ENCODE data around the gene GRID1. TPM values are rescaled to one million over a fixed set of nuclear protein-coding genes. Genes with fewer than 3 reads are reported as not detected.

Gene GRID1
- 1 to 10 TPM in 4 of 5 donors, under 1 TPM in 1; 0.54 to 1.5 (median 1.1) TPM for polyA plus RNA-seq (ENCODE audit: insufficient read depth in 1 of 5, insufficient read length in 5 of 5, low replicate concordance in 1 of 5)
- long read RNA-seq, donor 1, result 0 reads
- long read RNA-seq, donor 2, result 0 reads
- long read RNA-seq, donor 3, result 0 reads
- long read RNA-seq, donor 4, result 0 reads
- long read RNA-seq, donor 5, result 0 reads
- long read RNA-seq, donor 6, result 0 reads
- long read RNA-seq, donor 7, result 0 reads
- long read RNA-seq, donor 8, result 0 reads

DNA sequence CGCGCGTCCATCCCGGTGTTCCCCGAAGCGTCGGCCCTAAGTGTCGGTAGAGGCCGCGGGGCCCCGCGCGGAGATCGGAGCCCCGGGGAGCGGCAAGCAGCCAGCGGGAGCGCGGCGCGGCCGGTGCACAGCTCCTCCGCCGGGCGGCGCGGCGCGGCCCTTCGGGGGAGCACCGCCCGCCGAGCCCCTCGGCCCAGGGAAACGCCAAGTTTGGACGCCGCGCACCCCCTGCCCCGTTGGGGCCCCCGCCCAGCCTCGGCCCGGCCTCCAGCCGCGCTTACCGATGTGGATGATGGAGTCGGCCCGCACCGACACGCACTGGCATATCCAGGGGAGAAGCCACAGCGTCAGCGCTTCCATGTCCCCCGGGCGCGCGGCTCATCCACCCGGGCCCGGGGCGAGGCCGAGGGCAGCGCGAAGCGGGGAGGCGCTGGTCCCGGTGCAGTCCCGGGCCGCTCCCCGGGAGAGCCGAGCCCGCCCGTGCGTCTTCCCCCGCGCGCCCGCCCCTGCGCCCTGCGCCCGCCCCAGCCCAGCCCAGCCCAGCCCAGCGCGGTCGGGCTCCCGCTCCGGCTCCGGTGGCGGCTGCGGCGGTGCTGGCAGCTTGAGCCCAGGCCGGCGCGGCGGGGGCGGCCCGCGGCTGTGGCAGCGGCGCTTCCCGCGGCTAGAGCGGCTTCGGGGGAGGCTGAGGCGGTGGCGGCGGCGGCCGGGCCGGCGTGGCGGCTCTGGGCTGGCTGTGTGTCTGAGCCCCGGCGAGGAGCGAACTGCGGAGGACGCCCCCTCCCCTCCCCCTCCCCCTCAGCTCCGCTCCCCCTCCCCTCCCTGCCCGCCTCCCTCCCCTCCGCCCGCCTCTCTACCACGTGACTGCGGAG lies at the start of gene GRID1:
Gene GRID1, minus strand, starts transcription at position 763 of the 869 bp plus-strand sequence.
- no peak for DNase-seq

DNA sequence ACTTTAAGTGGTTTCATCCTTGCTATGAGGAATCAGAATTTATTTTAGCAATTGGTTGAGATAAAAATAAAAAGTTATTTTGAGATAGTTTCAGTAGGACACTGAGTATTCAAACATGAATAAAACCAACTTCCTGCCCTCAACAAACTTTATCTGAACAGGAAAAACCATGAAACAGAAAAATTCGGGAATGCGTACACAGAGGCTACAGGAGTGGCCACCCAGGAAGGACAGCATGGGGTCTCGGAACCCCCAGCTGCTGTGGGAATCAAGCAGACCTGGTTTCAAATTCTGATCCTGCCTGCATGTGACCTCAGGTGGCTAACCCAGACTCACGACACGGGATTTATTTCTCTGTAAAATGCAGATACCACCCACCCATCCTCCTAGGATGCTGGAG lies 49.0 kb upstream of the GRID1 start:
- no peak for DNase-seq

DNA sequence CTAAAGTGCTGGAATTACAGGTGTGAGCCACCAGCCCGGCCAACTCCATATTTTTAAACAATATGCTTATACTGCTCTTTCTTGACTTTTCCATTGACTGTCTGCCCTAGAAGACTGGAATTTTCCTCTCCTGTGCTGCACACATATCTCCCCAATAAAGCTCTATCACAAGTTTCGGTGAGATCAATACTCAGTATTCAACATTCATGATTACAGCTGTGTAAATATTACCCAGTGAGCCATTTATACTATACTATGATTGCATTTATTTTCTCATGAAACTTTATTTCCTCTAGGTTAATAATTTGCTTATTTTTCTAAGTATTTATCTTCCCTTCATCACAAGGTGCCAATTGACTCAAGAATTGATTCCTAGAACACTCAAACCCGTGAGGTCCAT lies 48.5 kb upstream of the GRID1 start:
- DNase-seq, result no peak

- DNase-seq, result no peak
These were observed 46.6 kb upstream of the GRID1 start for GRCh38 chr10:86413046-86413728.

DNA sequence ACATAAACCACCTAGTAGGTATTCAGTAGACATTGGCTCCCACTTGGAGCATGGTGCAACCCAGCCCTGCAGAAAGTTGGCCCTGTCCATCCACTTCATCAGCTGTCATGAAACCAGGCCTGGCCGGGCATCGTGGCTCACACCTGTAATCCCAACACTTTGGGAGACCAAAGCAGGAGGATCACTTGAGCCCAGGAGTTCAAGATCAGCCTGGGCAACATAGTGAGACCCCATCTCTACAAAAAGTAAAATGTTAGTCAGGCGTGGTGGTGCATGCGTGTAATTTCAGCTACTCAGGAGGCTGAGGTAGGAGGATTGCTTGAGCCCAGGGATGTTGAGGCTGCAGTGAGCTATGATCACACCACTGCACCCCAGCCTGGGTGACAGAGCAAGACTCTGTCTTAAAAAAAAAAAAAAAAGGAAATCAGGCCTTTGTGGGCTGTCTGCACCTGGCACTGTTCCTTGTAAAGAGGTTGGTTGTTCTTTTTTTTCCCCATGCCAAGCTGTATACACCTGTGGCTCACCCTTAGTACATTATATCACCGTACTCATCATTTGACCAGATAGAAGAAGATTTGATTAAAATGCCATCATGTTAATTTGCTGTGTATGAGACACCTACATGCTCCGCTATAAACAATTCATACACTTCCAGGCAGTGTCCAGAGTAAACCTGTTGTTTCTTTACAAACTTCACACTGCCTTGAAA lies 45.4 kb upstream of the GRID1 start:
- no peak for DNase-seq

GRCh38 chr10:86411281-86411841 lies 44.8 kb upstream of the GRID1 start:
- no peak for DNase-seq

DNA sequence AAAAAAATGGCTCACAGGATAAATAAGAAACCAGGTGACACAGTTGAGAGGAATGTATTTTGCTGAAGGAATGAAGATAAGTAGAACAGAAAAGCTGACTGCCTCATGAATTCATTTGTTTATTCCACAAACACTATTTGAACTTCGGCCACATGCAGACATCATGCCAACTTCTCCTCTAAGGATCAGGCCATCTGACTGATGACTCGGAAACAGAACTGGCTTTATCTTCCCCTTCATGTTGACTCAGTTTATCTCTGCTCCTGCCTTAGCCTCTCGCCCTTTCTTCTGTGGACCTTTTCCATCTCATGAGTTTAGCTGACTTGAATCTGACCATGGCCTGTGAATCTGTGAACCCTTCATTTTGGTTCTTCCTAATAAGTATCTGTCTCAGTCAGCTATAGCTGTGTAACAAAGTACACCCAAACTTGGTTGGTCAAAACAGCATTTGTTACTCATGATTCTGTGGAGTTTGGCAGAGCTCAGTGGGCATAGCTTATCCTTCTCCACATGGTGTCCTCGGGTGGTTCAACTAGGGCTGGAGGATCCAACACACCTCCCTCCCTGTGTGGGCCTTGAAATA lies 44.0 kb upstream of the GRID1 start:
- no peak for DNase-seq

GRCh38 chr10:86409183-86409582 lies 42.6 kb upstream of the GRID1 start:
- DNase-seq, result no peak

DNA sequence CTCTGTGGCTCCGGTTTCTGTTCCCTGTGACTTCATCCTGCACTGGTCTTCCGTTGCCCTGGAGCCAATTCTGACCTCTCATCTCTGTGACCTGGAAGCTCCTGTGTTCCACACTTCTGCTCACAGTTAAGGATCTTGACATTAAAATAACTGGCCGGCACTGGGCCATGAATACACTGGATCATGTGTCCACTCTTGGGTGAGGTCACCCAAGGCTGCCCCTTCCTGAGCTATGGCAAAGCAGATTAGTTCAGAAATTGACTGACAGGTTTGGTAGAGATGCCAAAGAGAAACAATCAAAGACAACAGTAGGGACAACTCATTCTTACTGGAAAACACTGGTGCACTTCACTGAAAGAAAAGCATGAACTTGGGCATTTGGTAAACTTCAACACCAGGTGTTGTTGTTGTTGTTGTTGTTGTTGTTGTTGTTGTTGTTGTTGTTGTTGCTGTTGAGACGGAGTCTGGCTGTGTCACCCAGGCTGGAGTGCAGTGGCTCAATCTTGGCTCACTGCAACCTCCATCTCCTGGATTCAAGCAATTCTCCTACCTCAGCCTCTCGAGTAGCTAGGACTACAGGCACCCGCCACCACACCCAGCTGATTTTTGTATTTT lies 36.7 kb upstream of the GRID1 start:
- DNase-seq, result no peak

GRCh38 chr10:86402283-86402941 lies 35.8 kb upstream of the GRID1 start:
- no peak for DNase-seq

DNA sequence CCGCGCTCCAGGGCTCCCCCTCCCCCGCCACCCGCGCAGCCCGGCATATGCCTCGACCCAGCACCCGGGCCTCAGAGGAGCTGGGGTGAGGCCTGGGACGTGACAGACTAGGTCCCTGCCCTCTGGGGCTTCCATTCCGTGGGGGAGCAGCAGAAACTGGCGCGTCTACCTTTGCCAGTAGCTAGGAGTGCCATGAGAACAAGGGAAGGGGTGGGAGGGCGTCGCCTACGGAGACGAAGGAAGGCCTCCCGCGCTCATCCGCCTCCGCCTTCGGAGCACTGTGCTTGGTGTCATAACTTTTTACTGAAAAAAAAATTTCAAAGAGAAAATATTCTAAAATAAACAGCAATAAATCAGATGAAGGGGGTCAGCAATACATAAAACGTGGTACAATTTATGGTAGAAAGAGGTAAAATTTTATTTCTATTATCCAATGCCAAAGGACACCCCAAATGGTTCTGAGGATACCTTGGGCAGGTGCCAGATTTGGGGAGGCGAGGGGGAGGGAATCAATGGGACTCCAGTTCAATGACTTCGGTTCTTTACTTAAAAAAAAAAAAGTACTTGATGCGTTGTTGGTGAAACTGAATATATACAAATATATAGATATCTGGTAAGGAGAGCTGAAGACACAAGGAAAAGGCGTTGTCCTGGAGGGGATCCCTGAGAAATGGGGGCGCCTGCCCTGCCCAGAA lies 35.1 kb upstream of the GRID1 start:
- DNase-seq, result peak in 1 of 2 donors; percentile 12

DNA sequence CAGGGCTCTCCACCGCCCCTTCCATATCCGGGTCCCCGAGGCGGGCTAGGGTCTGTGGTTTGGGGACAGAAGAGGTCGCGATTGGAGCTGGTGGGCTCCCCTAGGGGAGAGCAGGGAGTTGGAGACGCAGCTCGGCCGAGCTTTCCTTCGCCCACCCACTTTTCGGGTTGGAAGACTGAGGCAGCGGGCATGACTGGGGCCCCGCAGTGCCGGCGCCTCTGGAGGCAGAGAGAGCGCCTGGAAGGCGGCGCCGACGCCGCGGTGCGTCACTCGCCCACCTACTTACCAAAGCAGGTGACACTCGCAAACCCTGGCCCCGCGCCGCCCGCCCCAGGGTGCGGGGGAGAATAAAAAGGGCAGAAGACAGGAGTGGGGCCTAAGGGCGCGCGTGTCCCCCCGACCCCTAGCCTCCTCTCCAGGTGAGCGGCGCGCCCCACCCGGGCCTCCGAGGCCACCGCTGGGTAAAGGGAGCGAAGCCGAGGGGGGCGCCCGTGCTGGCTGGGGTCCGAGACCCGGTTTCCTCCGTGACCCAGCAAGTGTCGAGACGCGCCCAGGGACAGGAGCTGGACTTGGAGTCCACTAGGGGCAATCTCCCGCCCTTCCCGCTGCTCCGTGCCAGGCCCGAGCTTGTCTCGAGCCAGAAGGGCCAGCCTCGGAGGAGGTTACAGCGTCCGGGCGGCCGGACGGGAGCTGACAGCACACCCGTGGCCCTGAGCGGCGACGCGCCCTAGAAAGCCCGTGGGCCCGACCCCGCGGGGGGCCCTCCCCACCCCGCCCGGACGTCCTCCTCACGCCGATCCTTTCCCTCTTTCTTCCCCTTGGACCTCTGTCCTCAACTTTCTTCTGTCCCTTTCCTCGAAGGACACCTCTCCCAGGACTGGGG lies 34.4 kb upstream of the GRID1 start:
- DNase-seq, result no peak

DNA sequence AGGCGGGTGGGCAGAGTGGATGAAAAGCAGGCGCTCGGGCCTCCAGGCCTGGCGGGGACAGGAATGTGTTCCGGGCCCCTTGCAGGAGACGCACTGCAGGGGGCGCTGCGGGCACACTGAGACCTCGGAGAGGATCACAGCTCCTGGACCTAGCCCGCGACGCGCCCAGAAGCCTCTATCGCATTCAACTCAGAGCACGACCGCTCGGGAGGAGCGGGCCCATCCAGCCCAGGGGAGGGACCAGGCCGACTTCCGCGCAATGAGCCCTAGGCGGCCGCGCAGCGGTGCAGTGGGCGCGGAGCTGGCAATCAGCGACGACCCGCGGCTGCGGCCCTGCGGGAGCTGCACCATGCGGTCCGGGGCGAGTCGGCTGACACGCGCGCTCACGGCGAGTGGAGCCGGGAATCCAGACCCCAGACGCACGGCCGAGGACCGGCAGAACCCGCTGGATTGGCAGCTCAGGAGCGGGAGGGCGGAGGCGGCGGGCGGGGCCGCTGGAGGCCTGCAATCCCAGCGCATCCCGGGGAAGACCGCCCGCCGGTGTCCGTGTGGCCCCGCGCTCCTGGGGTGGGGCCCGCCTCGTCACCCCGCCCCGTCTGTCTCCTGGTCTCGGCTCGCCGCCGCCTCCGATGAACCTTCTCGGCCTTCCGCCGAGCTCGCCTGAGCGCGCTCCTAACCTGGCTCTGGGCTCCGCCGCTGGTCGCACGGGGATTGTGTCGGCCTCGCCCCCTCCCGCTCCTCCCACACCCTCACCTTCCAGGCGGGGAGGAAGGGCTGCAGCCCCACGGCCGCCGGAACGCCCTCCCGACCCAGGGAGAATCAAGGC lies 33.5 kb upstream of the GRID1 start:
- DNase-seq, result peak; percentile 87 to 88

DNA sequence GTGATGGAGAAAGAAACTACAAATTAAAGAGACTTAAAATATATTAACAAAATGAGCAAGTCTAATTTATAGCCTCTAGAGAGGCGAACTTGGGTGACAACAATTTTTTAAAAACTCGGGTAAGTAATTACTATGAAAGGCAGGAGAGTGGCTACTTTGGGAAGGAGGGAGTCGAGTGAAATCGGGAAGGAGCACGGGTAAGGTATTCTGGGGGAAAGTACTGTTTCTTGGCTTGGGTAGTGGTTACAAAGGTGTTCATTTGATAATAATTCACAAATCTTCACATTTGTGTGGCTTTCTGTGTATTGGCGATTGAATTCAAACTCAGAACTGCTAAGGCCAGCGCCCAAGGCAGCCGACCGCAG lies 32.9 kb upstream of the GRID1 start:
- no peak for DNase-seq

DNA sequence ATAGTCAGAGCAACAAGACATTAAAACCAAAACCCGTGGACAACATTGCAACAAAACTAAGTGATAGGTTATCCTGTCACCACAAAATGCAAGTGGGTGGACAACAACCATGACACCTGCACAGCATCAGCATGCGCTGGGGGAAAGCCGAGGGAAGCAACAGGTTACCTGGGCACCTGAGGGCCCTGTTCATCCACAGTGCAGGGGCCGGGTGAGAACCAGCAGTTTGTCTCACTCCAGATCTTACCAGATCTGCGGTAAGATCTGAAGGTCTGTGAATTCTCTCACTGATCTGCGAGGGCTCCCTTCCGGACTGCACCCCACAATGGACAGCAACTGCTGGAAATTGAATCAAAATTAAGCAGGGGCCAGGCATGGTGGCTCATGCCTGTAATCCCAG lies 30.5 kb upstream of the GRID1 start:
- no peak for DNase-seq

- DNase-seq, result no peak
These were observed 27.4 kb upstream of the GRID1 start for GRCh38 chr10:86393862-86394455.

GRCh38 chr10:86393362-86393761 lies 26.8 kb upstream of the GRID1 start:
- no peak for DNase-seq

All from right lung (tissue), 10 donors.